ENCODE data around the gene OR10AG1.

OR10AG1 gene

GRCh38 chr11:55956521-55956920 lies 13.2 kb downstream of the OR10AG1 start:
- TF ChIP-seq CTCF (conservative IDR thresholded peaks at IDR 0.05): no peak
- H3K27ac ChIP-seq: no peak overlapping the region

- H3K27ac ChIP-seq: no peak overlapping the region
- no peak for TF ChIP-seq CTCF (conservative IDR thresholded peaks at IDR 0.05)
Observed at GRCh38 chr11:55949330-55949729, 20.4 kb downstream of the OR10AG1 start.

GRCh38 chr11:55942785-55943392 lies 26.9 kb downstream of the OR10AG1 start:
- no peak overlapping the region for H3K27ac ChIP-seq
- TF ChIP-seq CTCF (conservative IDR thresholded peaks at IDR 0.05): peak; percentile 78

- no peak for TF ChIP-seq CTCF (conservative IDR thresholded peaks at IDR 0.05)
Observed at GRCh38 chr11:55936300-55936699, 33.4 kb downstream of the OR10AG1 start, which contains the start of gene OR5I1. OR5I1 (minus strand) TSS chr11:55936400; CDS start chr11:55936400, 0 bp downstream.

GRCh38 chr11:55920537-55920936 lies 49.2 kb downstream of the OR10AG1 start:
- no peak for TF ChIP-seq CTCF (conservative IDR thresholded peaks at IDR 0.05)
- no peak overlapping the region for H3K27ac ChIP-seq

More at GRCh38 chr11:55936300-55936699, 33.4 kb downstream of the OR10AG1 start, which contains the start of gene OR5I1:
- no peak within 1 kb of the TSS for H3K27ac ChIP-seq

Measured in VCaP (cell line).